Left colon (tissue), 2 donors: Measurements from ENCODE around the gene PLA2G4E. TPM values are rescaled to one million over a fixed set of nuclear protein-coding genes. Genes with fewer than 3 reads are reported as not detected.

Source experiments
- ATAC-seq: fragments of 200-7000 bp; cut with Tn5 transposase; one replicate; pipeline ENCODE4 v1.9.1; 2020; ENCODE audit warnings: mild to moderate bottlenecking, moderate library complexity
- DNase-seq, 2 donors: peaks; one replicate each; pipeline ENCODE4 v3.0.0-alpha.2; 2020
- intact Hi-C, 2 donors: fragments of 100-400 bp; cut with DNase I in 1 of 2; cut with micrococcal nuclease in 1 of 2; formaldehyde crosslinking; loops; one replicate each; pipeline versions ENCODE4 v1.11.2 to v1.14.0; 2022; cut with DNase I, micrococcal nuclease
- total RNA-seq, 2 donors: library from RNA; stranded (reverse); fragmentation: NEBNext Ultra II Directional; extraction: Animal tissue kit (Norgen Biotek cat#: 25700); gene quantifications; one replicate each; pipeline ENCODE4 v1.2.1, GENCODE V29; 2021
- donor health status: DM: no; HTN: no; CAD: no.
- donor health status: DM: yes; HTN: yes; CAD: no.

The PLA2G4E gene
- total RNA-seq, 2 donors from 2014 or later: not detected

GRCh38 chr15:41997845-41998244 is 23.0 kb downstream of the PLA2G4E start:
- no peak for ATAC-seq
- no peak for DNase-seq
- intact Hi-C loops: loop anchor here in 1 of 2 donors (10.0 kb wide), 1 partner anchor 67 kb away; no protein-coding TSS in a partner anchor

- intact Hi-C loops: loop anchor here in 1 of 2 donors (10.0 kb wide), 1 partner anchor 68 kb away; no protein-coding TSS in a partner anchor
- ATAC-seq: no peak
- DNase-seq: no peak
Observed at GRCh38 chr15:41996921-41997592, 23.8 kb downstream of the PLA2G4E start.

GRCh38 chr15:41996376-41996775 is 24.5 kb downstream of the PLA2G4E start:
- DNase-seq: no peak
- ATAC-seq: no peak
- intact Hi-C loops: loop anchor here in 1 of 2 donors (10.0 kb wide), 1 partner anchor 68 kb away; no protein-coding TSS in a partner anchor

- intact Hi-C loops: loop anchor here in 1 of 2 donors (10.0 kb wide), 1 partner anchor 69 kb away; no protein-coding TSS in a partner anchor
Observed at GRCh38 chr15:41995476-41995855, 25.4 kb downstream of the PLA2G4E start.

GRCh38 chr15:41994772-41995475 is 25.9 kb downstream of the PLA2G4E start:
- DNase-seq (no peak), ATAC-seq (no peak)
- intact Hi-C loops: loop anchor here in 1 of 2 donors (10.0 kb wide), 1 partner anchor 70 kb away; no protein-coding TSS in a partner anchor

More at GRCh38 chr15:41995476-41995855, 25.4 kb downstream of the PLA2G4E start:
- ATAC-seq (no peak), DNase-seq (no peak)

- intact Hi-C loops: loop anchor here in 1 of 2 donors (10.0 kb wide), 1 partner anchor 71 kb away; no protein-coding TSS in a partner anchor
- DNase-seq: no peak
- no peak for ATAC-seq
Observed at GRCh38 chr15:41994171-41994650, 26.6 kb downstream of the PLA2G4E start.

- ATAC-seq: no peak
- no peak for DNase-seq
- intact Hi-C loops: loop anchor here in 1 of 2 donors (10.0 kb wide), 1 partner anchor 71 kb away; no protein-coding TSS in a partner anchor
Observed at GRCh38 chr15:41993472-41994170, 27.2 kb downstream of the PLA2G4E start.

GRCh38 chr15:41992803-41993190 is 28.0 kb downstream of the PLA2G4E start:
- no peak for DNase-seq
- intact Hi-C loops: loop anchor here in 1 of 2 donors (10.0 kb wide), 1 partner anchor 72 kb away; no protein-coding TSS in a partner anchor
- no peak for ATAC-seq

GRCh38 chr15:41992151-41992802 is 28.6 kb downstream of the PLA2G4E start:
- DNase-seq (peak in 1 of 2 donors; percentile 16), ATAC-seq (no peak)
- intact Hi-C loops: loop anchor here in 1 of 2 donors (10.0 kb wide), 1 partner anchor 73 kb away; no protein-coding TSS in a partner anchor

- no peak for ATAC-seq
- intact Hi-C loops: loop anchor here in 1 of 2 donors (10.0 kb wide), 1 partner anchor 74 kb away; no protein-coding TSS in a partner anchor
- DNase-seq: peak in 1 of 2 donors; percentile 7
Observed at GRCh38 chr15:41990691-41991090, 30.2 kb downstream of the PLA2G4E start.

GRCh38 chr15:41990243-41990605 is 30.6 kb downstream of the PLA2G4E start:
- ATAC-seq (no peak), DNase-seq (peak in 1 of 2 donors; percentile 15)
- intact Hi-C loops: loop anchor here in 1 of 2 donors (10.0 kb wide), 1 partner anchor 75 kb away; no protein-coding TSS in a partner anchor

GRCh38 chr15:41989573-41990242 is 31.1 kb downstream of the PLA2G4E start:
- DNase-seq (peak; percentile 61 to 88), ATAC-seq (peak; percentile 95)
- intact Hi-C loops: loop anchor here in 1 of 2 donors (10.0 kb wide), 2 partner anchors 75 to 145 kb away; no protein-coding TSS in a partner anchor

GRCh38 chr15:41988896-41989572 is 31.8 kb downstream of the PLA2G4E start:
- intact Hi-C loops: loop anchor here in 1 of 2 donors (10.0 kb wide), 1 partner anchor 146 kb away; no protein-coding TSS in a partner anchor
- no peak for DNase-seq
- ATAC-seq: peak; percentile 10

GRCh38 chr15:41987925-41988275 is 32.9 kb downstream of the PLA2G4E start:
- DNase-seq (no peak), ATAC-seq (no peak)
- intact Hi-C loops: loop anchor here in 1 of 2 donors (10.0 kb wide), 1 partner anchor 147 kb away; no protein-coding TSS in a partner anchor

GRCh38 chr15:41987246-41987924 is 33.5 kb downstream of the PLA2G4E start:
- DNase-seq (peak in 1 of 2 donors; percentile 20), ATAC-seq (no peak)
- intact Hi-C loops: loop anchor here in 1 of 2 donors (10.0 kb wide), 1 partner anchor 147 kb away; no protein-coding TSS in a partner anchor
